Lung (tissue), 12 donors: ENCODE results near the gene HARBI1. TPM values are rescaled to one million over a fixed set of nuclear protein-coding genes. Genes with fewer than 3 reads are reported as not detected.

Experiments
- ATAC-seq: fragments of 200-7000 bp; cut with Tn5 transposase; one replicate; pipeline ENCODE4 v1.9.1; 2020; ENCODE audit warnings: moderate number of reproducible peaks; ENCODE audit not compliant: insufficient read depth, low FRiP score
- DNase-seq, 3 donors: peaks; one replicate each; pipeline ENCODE4 v3.0.0-alpha.2; 2013 to 2017
- H3K27ac ChIP-seq, 2 donors: one replicate each; pipeline ENCODE4 v1.5.1; 2013; ENCODE audit warnings: mild to moderate bottlenecking in 2 of 2, moderate library complexity in 2 of 2, control low read depth in 1 of 2, inconsistent platforms in 1 of 2, low read depth in 1 of 2, low read length in 1 of 2
- H3K27me3 ChIP-seq, 3 donors: one replicate each; pipeline ENCODE4 v1.5.1; 2013; ENCODE audit warnings: low read length in 2 of 3; ENCODE audit not compliant: control insufficient read depth in 3 of 3, insufficient read depth in 3 of 3
- H3K36me3 ChIP-seq, 4 donors: one replicate each; pipeline ENCODE4 v1.5.1; 2013; ENCODE audit warnings: low read length in 4 of 4, mild to moderate bottlenecking in 1 of 4, moderate library complexity in 1 of 4; ENCODE audit not compliant: control insufficient read depth in 4 of 4, insufficient read depth in 4 of 4
- H3K4me1 ChIP-seq, 5 donors: one replicate each; pipeline ENCODE4 v1.5.1; 2013; ENCODE audit warnings: low read length in 5 of 5, mild to moderate bottlenecking in 2 of 5, moderate library complexity in 1 of 5; ENCODE audit not compliant: control insufficient read depth in 5 of 5, insufficient read depth in 5 of 5
- H3K4me3 ChIP-seq: one replicate; pipeline ENCODE4 v1.5.1; 2013; ENCODE audit warnings: mild to moderate bottlenecking, control low read depth, moderate library complexity
- H3K9ac ChIP-seq, 2 donors: one replicate each; pipeline ENCODE4 v1.5.1; 2013; ENCODE audit warnings: low read length in 2 of 2, control low read depth in 1 of 2; ENCODE audit not compliant: insufficient read depth in 1 of 2
- H3K9me3 ChIP-seq, 4 donors: one replicate each; pipeline ENCODE4 v1.5.1; 2013; ENCODE audit warnings: low read length in 3 of 4, mild to moderate bottlenecking in 1 of 4, moderate library complexity in 1 of 4; ENCODE audit not compliant: control insufficient read depth in 4 of 4, insufficient read depth in 3 of 4
- CTCF ChIP-seq: IDR thresholded peaks from 2 replicates; pipeline ENCODE4 v1.5.1; 2012; ENCODE audit warnings: mild to moderate bottlenecking; ENCODE audit errors: control extremely low read depth, extremely low read depth
- WGBS, 2 donors: extraction: QIAGEN DNeasy Blood & Tissue Kit; methylation state at CpG; one replicate each; pipeline ENCODE4 v1.1.7; 2013; 5-methylcytosine and 5-hydroxymethylcytosine counted together
- polyA plus RNA-seq, 2 donors: library from polyadenylated mRNA; stranded (reverse); fragments of 200-250 nt; gene quantifications; one replicate each; pipeline ENCODE4 v1.2.1, GENCODE V29; 2013
- total RNA-seq, 2 donors: library from RNA; depleted of rRNA in 1 of 2; stranded (reverse); fragments of >200 nt in 1 of 2; gene quantifications; one replicate each; pipeline ENCODE4 v1.2.1, GENCODE V29; 2014 to 2021
- donor health status: control.
- donor health status: control.
- donor health status: Bipolar disorder and iron deficiency.
- donor health status: healthy.
- donor health status: DM: yes; HTN: yes; CAD: no.

Gene HARBI1
- total and polyA plus RNA-seq, 4 donors = 1.4 to 5.2 (median 3.6) TPM

- Histone ChIP-seq H3K27me3 (no peaks in the 10 kb centered on the region), H3K9ac (peak overlapping the region in 1 of 2 donors; percentile 54), H3K4me1 (peaks cover 0 to 8% (median 0%) of the 10 kb centered on the region in 5 donors), H3K4me3 (no peak overlapping the region), H3K36me3 (peaks cover 36 to 45% (median 41%) of the 10 kb centered on the region in 4 donors), H3K9me3 (no peaks in the 10 kb centered on the region), H3K27ac (peak overlapping the region in 1 of 2 donors; percentile 72)
- ATAC-seq (no peak), DNase-seq (peak; percentile 24 to 76 (median 61))
- TF ChIP-seq CTCF = no peak
- WGBS, 2 donors = 73 to 78% methylated on average over 2 of the region's 2 CpGs
Observed at GRCh38 chr11:46649180-46649738, 32.2 kb upstream of the HARBI1 start.

GRCh38 chr11:46643986-46644385, 27.0 kb upstream of the HARBI1 start:
- Histone ChIP-seq H3K4me3 (no peak overlapping the region), H3K27ac (no peak overlapping the region), H3K4me1 (peaks cover 0 to under 1% (median 0%) of the 10 kb centered on the region in 5 donors), H3K9me3 (no peaks in the 10 kb centered on the region), H3K27me3 (no peaks in the 10 kb centered on the region), H3K9ac (no peak overlapping the region), H3K36me3 (peaks cover 18 to 22% (median 20%) of the 10 kb centered on the region in 4 donors)
- ATAC-seq = no peak
- TF ChIP-seq CTCF = no peak
- no peak for DNase-seq

GRCh38 chr11:46643531-46643930, 26.5 kb upstream of the HARBI1 start:
- H3K36me3 ChIP-seq = peaks cover 18 to 22% (median 20%) of the 10 kb centered on the region in 4 donors
- no peaks in the 10 kb centered on the region for H3K27me3 ChIP-seq
- H3K9ac ChIP-seq = no peak overlapping the region
- no peak overlapping the region for H3K4me3 ChIP-seq
- 83 to 99% methylated on average over 3 of the region's 3 CpGs for WGBS, 2 donors
- no peak overlapping the region for H3K27ac ChIP-seq
- no peak for TF ChIP-seq CTCF
- ATAC-seq (no peak), DNase-seq (no peak)
- H3K4me1 ChIP-seq = peaks cover 0 to 1% (median 0%) of the 10 kb centered on the region in 5 donors
- H3K9me3 ChIP-seq = no peaks in the 10 kb centered on the region
